Suppressor macrophage treated with lipopolysaccharide for 4 hours (primary cell): Measurements from ENCODE around the gene SPN.
"Not testable (repeated sequence)": the region's sequence is repeated elsewhere in the genome, so short reads cannot be mapped to it uniquely, and the experiment has no call there.

ENCODE experiments used
- DNase-seq: peaks from one replicate; pipeline ENCODE4 v3.0.0-alpha.2; 2020

Gene SPN

DNA sequence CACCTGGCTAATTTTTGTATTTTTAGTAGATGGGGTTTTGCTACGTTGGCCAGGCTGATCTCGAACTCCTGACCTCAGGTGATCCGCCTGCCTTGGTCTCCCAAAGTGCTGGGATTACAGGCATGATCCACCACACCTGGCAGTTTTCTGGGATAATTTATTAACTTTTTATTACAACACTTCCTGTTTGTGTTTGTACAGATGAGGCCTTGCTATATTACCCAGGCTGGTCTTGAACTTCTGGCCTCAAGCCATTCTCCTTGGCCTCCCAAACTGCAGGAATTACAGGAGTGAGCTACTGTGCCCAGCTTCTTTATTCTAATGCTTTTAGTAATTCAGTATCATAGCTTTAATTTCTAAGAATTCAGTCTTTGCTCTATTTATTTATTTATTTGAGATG is 16.1 kb upstream of the SPN start:
- no peak for DNase-seq

GRCh38 chr16:29649588-29650494 is 13.2 kb upstream of the SPN start:
- DNase-seq = peak; percentile 73

DNA sequence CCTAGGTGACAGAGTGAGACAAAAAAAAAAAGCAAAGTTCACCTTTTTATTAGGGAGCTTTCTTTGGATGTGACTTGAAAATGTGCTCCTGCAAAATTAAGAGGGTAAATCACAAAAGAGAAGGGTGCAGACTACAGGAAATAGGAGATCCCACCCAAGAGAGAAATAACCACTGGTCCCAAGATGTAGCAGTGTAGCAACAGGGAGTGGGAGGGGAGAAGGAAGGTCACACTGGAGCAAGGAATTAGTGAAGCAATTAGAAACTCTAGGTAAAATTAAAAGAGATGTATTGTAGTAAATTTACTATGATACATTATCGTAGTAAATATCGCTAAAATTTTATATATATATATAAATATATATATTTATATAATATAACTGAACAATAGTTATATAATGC is 12.3 kb upstream of the SPN start:
- DNase-seq = no peak

DNA sequence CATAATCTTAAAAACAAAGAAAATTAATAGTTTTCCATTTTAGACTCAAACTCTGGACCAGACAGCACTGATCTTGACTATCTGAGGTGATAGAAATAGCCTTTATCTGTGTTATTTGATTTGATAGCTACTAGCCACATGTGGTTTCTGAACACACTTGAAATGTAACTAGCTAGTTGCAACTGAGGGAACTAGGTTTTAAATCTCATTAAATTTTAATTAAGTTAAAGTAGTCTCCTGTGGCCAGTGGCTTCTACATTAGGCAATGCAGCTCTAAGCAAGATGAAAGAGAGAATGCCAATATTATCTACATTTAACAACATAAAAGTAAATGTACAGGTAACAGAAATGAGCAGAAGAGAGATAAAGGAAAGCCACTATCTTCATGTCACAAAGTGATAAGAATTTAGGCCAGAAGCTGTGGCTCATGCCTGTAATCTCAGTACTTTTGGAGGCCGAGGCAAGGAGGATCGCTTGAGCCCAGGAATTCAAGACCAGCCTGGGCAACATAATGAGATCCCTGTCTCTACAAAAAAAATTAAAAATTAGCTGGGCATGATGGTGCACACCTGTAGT is 11.2 kb upstream of the SPN start:
- DNase-seq = no peak

DNA sequence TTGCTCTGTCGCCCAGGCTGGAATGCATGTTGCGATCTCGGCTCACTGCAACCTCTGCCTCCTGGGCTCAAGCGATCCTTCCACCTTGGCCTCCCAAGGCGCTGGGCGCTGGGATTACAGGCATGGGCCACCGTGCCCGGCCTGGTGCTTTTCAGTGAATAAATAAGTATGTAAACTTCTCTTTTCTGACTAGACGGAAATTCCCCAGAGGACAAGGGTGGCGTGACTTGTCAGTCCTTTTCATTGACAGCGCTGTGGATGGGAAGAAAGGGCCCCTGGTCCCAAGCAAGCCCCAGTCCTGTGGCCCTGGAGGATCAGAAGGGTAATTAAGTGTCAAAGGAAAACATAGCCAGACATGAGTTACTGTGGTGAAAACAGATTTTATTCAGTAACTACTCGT is 9.6 kb upstream of the SPN start:
- DNase-seq = peak; percentile 86

DNA sequence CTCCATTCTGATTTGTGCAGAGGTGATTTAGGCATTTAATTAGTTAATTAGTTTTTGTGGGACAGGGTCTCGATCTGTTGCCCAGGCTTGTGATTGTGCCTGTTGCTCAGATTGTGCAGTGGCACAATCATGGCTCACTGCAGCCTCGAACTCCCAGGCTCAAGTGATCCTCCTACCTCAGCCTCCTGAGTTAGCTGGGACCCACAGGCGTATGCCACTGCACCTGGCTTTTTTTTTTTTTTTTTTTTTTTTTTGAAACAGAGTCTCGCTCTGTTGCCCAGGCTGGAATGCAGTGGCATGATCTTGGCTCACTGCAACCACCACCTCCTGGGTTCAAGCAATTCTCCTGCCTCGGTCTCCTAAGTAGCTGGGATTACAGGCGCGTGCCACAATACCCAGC is 9.2 kb upstream of the SPN start:
- not testable (repeated sequence) for DNase-seq

GRCh38 chr16:29656688-29657523 is 6.1 kb upstream of the SPN start:
- DNase-seq = no peak

- no peak for DNase-seq
These were observed 4.3 kb upstream of the SPN start for GRCh38 chr16:29658705-29659104.

- DNase-seq = peak; percentile 59
These were observed 883 bp upstream of the SPN start for GRCh38 chr16:29662000-29662728.

DNA sequence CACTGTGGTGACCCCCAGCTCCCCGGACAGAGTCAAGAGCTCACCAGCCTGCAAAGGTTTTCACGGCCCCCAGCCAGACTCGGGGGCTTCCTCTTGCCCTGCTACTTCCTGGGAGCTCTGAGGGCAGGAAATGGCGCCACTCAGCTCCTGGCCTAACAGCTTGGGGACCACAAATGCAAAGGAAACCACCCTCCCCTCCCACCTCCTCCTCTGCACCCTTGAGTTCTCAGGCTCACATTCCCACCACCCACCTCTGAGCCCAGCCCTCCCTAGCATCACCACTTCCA is 375 bp upstream of the SPN start:
- no peak for DNase-seq

- DNase-seq = no peak
These were observed 702 bp downstream of the SPN start for GRCh38 chr16:29663807-29664090.

DNA sequence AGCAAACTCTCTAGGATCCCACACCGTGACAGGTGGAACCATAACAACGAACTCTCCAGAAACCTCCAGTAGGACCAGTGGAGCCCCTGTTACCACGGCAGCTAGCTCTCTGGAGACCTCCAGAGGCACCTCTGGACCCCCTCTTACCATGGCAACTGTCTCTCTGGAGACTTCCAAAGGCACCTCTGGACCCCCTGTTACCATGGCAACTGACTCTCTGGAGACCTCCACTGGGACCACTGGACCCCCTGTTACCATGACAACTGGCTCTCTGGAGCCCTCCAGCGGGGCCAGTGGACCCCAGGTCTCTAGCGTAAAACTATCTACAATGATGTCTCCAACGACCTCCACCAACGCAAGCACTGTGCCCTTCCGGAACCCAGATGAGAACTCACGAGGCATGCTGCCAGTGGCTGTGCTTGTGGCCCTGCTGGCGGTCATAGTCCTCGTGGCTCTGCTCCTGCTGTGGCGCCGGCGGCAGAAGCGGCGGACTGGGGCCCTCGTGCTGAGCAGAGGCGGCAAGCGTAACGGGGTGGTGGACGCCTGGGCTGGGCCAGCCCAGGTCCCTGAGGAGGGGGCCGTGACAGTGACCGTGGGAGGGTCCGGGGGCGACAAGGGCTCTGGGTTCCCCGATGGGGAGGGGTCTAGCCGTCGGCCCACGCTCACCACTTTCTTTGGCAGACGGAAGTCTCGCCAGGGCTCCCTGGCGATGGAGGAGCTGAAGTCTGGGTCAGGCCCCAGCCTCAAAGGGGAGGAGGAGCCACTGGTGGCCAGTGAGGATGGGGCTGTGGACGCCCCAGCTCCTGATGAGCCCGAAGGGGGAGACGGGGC is 1.3 kb downstream of the SPN start:
- peak; percentile 76 for DNase-seq

DNA sequence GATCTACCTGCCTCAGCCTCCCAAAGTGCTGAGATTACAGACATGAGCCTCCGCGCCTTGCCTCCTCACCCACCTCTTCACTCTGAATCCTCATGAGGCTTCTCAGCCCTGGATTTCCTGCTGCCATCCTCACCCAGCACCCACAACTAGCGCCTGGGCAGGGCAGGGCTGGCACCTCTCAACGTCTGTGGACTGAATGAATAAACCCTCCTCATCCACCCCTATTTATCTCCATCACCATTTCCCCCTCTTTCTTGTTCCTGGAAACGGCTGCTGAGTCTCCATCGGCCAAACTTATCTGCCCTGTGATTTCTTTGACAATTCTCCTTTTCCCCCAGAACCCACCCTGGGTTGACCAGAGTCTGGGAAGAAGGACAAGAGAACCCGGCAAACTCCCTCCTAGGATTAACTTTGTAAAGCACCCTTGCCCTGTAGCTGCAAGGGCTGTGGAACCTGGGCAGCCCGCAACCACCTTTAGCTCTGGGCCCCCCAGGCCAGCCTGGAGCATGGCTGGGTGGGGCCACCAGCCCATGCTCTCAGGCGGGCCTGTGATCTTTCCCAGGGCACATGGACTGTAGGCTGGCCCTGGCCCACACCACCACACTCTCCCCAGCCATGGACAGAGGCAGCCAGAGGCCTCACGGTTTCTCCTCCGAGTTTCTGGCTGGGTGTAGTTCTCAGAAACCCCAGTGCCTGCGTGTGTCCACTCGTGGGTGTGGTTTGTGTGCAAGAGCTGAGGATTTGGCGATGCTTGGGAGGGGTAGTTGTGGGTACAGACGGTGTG is 2.4 kb downstream of the SPN start:
- no peak for DNase-seq

GRCh38 chr16:29667322-29667610 is 4.2 kb downstream of the SPN start:
- DNase-seq = not testable (repeated sequence)

DNA sequence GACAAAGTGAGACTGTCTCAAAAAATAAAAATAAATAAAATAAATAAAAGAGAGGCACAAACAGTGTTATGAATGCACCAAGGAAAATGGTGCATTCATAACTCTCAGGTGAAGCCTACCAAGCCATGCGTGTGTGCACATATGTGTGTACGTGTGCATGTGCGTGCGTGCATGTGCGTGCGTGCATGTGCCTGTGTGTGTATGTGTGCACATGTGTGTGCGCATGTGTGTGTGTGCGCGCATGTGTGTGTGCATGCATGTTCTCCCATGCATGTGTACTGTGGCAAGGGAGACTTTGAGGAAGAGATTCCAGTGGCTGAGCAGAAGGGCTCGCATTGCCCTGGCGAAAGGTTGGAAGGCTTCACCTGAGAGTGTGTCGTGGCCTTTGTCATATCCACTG is 4.7 kb downstream of the SPN start:
- DNase-seq = no peak

- no peak for DNase-seq
These were observed 5.2 kb downstream of the SPN start for GRCh38 chr16:29668267-29668666.

DNA sequence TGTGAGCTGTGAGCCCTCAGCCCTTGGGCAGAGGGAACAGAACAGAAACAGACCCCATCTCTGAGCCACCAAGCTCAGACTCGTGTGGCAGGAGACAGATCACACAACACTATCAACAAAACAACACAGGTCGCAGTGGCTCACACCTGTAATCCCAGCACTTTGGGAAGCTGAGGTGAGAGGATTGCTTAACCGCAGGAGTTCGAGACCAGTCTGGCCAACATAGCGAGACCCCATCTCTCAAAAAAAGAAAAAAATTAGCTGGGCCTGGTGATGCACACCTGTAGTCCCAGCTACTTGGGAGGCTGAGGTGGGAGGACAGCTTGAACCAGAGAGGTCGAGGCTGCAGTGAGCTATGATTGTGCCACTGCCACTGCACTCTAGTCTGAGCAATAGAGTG is 10.5 kb downstream of the SPN start:
- DNase-seq = no peak

GRCh38 chr16:29674188-29674587 is 11.1 kb downstream of the SPN start:
- peak; percentile 67 for DNase-seq

DNA sequence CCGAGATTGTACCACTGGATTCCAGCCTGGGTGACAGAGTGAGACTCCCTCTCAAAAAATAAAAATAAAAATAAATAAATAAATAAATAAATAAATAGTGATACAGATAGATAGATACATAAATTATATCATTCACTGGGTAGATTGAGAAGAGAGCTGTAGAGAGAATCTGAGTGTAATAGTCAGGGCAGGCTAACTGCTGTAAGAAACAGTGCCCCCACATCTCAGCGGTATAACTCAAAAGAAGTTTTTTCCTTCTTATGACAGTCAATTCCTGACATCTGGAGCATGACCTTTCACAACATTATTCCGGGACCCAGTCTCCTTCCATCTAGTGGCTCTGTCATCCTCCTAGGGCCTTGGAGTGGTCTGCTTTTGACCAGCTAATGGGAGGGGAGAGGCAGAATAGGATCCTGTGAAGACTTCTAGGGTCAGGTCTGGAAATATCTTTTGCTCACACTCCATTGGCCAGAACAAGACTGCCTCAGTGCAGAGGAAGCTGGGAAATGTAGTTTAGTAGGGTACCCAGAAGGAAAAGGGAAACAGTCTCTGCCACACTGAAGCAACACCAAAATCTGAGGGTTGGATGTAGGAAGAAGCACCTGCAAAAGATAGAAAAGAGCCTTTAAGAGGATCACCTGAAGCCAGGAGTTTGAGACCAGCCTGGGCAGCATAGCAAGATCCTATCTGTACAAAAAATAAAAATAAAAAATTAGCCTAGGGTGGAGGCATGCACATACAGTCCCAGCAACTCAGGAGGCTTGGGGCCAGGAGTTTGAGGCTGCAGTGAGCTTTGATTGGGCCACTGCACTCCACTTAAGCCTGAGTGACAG is 13.0 kb downstream of the SPN start:
- peak; percentile 70 for DNase-seq

GRCh38 chr16:29676989-29677785 is 14.1 kb downstream of the SPN start:
- peak; percentile 83 for DNase-seq
